ENCODE results near the gene CNOT2.
"Not testable (repeated sequence)": the region's sequence is repeated elsewhere in the genome, so short reads cannot be mapped to it uniquely, and the experiment has no call there.

CNOT2 gene

DNA sequence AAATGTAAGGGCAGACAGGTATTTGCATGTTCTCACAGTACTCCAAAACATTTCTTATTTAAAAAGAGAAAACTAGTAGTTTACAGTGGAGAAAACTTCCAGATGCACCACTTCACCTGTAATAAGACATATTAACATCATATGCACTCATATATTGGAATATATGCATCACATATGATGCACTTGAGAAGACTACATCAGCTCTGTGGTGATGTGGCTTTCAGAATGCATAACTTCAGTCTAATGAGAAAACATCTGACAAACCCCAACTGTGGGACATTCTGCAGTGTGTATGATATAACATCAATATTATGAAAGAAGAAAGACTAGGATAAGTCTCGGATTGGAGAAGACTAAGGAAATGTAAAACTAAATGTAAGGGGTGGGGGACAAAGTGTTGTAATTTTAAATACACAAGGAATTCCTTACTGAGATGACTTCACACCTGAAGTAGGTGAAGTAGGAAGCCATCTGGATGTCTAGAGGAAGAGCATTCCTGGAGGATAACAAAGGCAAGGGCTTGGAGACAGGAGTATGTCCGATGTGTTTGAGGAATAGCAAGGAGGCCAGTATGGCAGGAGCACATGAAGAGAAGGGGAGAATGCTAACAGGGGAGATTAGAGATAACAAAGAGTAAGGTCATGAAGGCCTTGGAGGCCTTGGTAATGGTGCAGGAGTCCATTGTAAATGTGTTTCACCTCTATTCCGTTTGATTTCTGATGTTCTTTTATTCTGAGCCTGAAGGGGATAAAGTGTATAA lies 49.0 kb downstream of the CNOT2 start:
- FAIRE-seq: no peak

DNA sequence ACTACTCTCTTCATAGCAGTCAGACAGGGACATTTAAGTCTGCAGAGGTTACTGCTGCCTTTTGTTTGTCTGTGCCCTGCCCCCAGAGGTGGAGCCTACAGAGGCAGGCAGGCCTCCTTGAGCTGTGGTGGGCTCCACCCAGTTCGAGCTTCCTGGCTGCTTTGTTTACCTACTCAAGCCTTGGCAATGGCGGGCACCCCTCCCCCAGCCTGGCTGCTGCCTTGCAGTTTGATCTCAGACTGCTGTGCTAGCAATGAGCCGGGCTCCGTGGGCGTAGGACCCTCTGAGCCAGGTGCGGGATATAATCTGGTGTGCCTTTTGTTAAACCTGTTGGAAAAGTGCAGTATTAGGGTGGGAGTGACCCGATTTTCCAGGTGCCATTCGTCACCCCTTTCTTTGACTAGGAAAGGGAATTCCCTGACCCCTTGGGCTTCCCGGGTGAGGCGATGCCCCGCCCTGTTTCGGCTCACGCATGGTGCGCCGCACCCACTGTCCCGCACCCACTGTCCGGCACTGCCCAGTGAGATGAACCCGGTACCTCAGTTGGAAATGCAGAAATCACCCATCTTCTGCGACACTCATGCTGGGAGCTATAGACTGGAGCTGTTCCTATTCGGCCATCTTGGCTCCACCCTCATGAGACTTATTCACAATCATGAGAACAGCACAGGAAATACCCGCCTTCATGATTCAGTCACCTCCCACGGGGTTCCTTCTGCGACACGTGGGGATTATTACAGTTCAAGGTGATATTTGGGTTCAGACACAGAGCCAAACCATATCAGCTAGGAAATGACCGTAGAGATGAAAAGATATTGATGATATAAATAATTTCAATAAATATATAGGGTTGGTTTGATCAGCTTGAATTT lies 61.7 kb downstream of the CNOT2 start:
- not testable (repeated sequence) for FAIRE-seq; DNase-seq (ENCODE audit: insufficient read length, low spot score)

More for the DNA sequence above, 49.0 kb downstream of the CNOT2 start:
- no peak for DNase-seq (ENCODE audit: insufficient read length, low spot score)

DNA sequence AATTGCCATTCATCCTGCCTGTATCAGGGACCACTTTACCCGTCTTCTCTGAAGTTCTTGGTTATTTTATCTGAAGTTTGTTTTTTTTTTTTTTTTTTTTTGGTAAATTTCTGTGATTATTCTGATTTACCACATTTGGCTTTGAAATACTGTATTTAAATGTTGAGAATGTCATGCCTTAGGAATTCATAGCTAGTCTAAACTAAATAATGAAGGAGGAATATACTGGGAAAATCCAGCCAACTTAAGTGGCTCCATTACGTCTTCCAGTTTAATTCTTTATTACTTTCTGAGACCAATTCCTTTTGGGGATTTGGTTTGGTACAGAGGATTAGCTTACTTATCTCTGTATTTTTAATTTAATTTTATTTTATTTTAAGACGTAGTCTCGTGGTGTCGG lies 62.6 kb downstream of the CNOT2 start:
- FAIRE-seq: no peak
- DNase-seq (ENCODE audit: insufficient read length, low spot score): no peak

DNA sequence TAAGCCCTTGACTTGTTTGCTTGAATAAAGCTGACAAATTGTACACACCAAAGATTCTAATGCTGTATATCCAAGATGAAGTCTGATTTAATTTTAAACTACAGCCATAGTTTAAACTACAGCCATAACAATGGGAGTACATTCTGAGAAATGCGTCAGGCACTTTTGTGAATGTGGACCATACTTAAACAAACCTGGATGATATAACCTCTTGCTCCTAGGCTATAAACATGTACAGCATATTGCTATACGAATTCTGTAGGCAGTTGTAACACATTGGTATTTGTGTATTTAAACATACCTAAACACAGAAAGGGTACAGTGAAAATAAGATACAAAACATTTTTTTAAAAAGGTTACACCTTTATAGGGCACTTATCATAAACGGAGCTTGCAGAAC lies 63.4 kb downstream of the CNOT2 start:
- peak; percentile 21 for FAIRE-seq
- no peak for DNase-seq (ENCODE audit: insufficient read length, low spot score)

DNA sequence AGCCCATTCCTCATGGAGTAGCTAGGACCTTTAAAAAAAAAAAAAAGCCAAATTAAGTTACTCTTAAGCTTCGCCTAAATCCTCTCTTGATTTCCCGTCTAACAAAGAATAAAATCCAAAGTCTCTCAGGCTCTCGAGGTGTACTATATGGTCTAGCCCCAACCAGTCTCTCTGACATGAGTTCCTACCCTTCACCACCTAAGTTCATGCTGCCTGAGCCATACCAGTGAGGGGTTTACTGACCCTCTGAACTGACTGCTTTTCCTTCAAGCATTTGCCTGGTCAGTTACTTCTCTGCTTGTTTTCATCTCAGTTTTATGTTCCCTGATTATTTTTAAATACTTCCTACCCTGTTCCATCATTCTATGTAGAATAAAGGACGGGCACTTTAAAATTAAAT lies 64.6 kb downstream of the CNOT2 start:
- FAIRE-seq (peak; percentile 55), DNase-seq (ENCODE audit: insufficient read length, low spot score) (no peak)

DNA sequence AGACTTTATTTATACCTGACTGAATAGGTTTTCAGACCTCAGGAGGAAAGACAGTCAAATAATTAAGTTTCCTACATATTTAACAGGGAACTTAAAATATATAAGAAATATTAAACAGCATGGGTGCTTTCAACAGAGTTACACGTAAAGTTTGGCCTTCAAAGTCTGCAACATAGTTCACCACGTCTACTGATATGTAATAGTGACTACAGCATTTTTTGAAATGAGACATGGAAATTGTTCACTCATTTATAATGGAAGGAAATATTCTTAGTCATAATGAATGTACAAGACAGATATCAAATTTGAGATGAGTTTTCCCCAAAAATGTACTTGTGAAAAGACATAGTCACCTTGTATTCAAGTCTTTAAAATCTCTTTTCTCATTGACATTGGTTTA lies 66.1 kb downstream of the CNOT2 start:
- no peak for DNase-seq (ENCODE audit: insufficient read length, low spot score)
- peak; percentile 28 for FAIRE-seq

DNA sequence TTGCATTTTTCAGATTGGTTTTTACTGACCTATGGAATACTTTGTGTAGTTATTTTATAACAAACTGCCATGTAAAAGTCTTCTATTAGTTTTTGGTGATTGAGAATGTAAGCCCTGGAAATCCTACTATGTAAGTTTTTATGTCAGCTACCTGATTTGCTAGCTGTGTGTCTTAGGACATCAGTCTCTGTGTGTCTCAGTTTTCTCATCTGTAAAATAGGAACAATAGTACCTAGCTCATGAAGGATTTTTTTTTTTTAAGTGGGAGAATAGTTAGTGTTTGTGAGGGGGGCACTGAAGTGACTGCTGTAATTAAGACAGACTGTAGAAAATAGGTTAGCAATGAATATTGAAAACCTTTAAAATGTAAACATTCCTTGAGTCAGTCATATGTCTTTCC lies 70.9 kb downstream of the CNOT2 start:
- FAIRE-seq: no peak
- DNase-seq (ENCODE audit: insufficient read length, low spot score): no peak

DNA sequence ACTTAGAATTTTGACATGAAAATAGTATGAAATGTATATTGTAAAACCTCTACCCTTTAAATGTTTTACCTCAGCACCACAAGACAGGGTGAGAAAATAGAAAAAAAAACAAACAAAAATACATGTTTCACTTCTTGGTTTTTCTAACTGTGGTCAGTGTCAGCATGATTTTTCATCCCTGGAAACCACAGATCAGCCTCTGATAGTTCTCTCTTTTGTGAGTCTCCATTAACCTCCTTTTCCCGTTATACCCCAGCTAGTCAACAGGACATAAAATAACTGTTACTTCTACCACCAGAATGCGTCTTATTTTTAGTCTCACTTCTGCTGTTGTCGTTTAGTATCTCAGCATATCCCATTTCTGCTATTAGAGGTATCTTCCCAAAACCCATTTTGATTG lies 74.5 kb downstream of the CNOT2 start:
- peak; percentile 88 for FAIRE-seq
- no peak for DNase-seq (ENCODE audit: insufficient read length, low spot score)

DNA sequence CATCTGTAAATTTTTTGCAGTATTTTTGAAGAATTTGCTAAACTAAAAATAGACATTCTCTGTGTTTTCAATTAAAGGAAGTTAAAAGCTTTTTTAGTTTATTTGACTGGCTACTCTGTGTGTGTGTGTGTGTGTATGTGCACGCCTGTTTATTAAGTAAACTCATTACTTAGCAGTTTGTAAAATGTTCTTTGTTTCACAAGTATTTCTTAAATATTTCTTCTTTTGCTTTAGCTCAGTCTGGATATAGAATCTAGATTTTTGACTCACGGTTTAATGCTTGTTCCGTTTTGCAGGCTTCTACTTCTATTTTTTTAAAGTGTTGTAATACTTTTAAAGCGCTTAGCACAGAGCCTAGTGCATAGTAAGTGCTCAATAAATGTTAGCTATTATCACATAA lies 76.4 kb downstream of the CNOT2 start:
- DNase-seq (ENCODE audit: insufficient read length, low spot score) (no peak), FAIRE-seq (peak; percentile 54)

DNA sequence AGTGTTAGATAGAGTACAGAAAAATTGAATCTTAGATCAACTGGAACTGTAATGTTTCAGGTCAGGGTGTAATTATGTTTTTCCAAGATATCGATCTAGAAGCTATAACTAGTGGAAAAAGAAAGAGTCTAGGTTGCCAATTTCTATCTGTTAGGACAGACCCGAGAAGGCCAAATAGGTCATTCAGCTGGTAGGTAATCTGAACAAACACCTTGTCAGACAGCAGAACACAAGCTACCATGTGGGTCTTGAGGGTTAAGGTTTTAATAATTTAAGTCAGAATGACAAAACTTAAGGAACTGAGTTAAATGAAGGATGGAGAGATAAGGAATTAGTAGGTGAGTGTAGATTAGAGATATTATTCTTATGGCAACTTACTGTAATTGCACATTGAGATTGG lies 78.0 kb downstream of the CNOT2 start:
- DNase-seq (ENCODE audit: insufficient read length, low spot score): no peak
- no peak for FAIRE-seq

DNA sequence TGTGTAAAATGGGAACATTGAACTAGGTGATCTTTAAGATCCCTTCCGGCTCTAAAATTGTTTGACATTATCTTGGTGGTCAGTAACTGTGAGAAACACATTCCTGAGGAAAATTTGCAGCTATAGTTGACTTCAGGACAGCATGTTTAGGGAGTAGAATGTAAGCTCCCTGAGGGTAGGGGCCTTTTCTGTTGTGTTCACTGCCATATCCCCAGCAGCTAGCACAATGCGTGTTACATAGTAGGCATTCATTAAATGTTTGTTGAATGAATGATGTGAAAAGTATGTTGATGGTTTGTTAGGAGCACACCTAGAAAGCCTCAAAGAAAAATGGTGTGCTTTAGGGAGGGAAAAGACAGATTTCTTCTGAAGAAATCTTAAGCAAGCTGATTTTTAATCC lies 84.3 kb downstream of the CNOT2 start:
- FAIRE-seq: no peak
- DNase-seq (ENCODE audit: insufficient read length, low spot score): no peak

DNA sequence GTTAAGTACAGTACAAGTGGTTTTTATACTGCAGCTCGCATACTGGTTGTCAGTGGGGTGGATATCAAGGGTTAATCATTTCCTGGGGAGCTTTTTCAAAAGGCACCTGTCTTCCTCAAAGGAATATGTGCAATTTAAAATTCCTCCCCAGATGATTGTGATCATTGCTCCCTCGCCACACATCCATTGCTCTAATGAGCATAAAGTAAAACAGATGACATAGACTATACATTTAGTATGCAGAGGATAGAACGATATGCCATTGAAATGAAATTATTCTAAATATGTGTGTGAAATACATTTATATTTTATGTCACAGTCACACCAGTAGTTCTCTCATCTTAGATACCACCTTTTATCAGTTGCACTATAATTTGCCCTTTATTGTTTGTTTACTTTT lies 86.5 kb downstream of the CNOT2 start:
- no peak for FAIRE-seq
- DNase-seq (ENCODE audit: insufficient read length, low spot score): no peak

DNA sequence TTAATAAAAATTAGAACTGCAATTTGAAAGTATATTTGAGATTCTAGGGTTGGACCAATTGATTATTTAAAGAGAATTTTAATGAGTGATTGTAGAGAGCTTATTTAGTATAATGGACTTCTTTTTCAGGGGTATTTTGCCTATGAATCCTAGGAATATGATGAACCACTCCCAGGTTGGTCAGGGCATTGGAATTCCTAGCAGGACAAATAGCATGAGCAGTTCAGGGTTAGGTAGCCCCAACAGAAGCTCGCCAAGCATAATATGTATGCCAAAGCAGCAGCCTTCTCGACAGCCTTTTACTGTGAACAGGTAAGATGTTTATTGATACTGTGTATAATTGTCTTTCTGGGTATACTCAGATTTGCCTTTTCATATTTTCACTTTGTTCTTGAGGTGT lies 86.9 kb downstream of the CNOT2 start:
- FAIRE-seq: no peak

DNA sequence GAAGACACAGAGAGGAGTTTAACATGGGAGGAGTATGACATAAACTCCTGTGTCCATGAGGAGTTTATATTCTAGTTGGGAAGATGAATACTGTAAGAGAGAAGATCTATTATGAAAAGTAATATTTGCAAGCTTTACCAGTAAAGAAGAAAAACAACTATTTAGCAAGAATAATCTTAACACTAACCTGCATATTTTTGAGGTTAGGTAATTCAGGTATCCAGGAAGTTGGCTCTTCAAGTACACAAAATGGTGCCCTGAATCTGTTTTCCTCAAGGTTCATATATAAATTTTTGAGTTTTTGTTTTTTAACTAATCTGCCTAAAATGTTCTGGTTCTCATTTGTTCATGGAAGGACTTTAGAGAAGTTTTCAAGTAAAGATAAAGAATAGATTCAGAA lies 89.0 kb downstream of the CNOT2 start:
- FAIRE-seq (no peak), DNase-seq (ENCODE audit: insufficient read length, low spot score) (no peak)

More for the DNA sequence above, 86.9 kb downstream of the CNOT2 start:
- DNase-seq (ENCODE audit: insufficient read length, low spot score): no peak

DNA sequence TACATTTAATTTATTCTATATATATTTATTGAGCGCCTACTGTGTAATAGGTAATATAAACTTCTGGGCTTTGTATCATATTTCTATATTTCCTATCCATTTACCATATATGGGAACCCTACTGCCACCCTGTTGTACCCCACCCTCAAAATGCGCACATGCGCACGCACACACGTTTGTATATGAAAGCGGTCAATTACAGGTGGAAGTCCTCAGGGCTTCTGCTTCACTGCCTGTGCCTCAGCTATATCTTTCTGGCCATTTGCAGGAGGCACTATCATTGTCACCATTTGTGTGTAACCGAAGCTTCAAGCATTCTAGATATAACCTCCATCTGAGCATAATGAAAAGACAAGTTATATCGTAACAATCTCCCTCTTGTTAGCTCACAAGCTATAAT lies 91.5 kb downstream of the CNOT2 start:
- DNase-seq (ENCODE audit: insufficient read length, low spot score): no peak
- FAIRE-seq: no peak

DNA sequence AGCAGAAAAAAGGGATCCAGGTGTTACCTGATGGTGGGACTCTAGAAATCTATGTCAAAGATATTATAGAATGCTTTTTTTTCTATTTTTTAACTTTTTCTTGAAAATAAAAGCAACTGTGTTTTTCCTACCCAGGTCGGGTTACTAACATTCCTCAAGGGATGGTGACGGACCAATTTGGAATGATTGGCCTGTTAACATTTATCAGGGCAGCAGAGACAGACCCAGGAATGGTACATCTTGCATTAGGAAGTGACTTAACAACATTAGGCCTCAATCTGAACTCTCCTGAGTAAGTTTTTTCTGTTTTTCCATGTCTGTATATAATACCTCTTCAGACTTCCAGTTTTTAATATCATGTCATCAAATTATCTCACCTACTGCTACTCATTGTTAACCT lies 95.3 kb downstream of the CNOT2 start:
- DNase-seq (ENCODE audit: insufficient read length, low spot score) (no peak), FAIRE-seq (no peak)

DNA sequence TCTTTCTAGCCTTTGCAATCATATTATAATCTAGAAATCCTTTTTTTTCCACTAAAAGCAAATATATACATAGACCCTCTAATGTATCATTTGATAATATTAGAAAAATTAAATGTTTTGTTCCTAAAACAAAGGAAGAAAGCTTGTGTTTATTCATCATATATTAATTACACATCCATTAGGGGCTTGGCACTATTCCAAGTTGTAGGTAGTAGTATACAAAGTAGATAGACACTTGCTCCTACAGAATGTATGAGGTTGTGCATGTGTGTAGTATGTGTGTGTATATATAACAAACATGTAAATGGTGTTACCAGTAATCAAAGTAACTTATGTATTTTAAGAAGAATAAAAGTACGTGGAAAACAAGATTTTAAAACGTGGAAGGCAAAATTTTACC lies 107.8 kb downstream of the CNOT2 start:
- no peak for DNase-seq (ENCODE audit: insufficient read length, low spot score)
- FAIRE-seq: no peak

DNA sequence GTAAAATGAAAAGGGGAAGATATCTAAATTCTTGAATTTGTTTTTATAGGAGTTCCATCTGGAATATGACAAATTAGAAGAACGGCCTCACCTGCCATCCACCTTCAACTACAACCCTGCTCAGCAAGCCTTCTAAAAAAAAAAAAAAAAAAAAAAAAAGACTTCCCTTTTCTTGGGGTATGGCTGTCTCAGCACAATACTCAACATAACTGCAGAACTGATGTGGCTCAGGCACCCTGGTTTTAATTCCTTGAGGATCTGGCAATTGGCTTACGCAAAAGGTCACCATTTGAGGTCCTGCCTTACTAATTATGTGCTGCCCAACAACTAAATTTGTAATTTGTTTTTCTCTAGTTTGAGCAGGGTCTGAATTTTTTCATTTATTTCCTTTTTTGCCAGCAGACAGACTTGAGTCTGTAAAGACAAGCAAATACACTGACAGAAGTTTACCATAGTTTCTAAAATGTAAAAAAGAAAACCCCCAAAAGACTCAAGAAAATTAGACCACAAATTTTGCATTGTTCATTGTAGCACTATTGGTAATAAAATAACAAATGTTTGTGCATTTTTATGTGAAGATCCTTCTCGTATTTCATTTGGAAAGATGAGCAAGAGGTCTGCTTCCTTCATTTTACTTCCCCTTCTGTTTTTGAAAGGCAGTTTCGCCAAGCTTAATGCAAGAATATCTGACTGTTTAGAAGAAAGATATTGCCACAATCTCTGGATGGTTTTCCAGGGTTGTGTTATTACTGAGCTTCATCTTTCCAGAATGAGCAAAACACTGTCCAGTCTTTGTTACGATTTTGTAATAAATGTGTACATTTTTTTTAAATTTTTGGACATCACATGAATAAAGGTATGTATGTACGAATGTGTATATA lies 110.8 kb downstream of the CNOT2 start:
- FAIRE-seq (no peak), DNase-seq (ENCODE audit: insufficient read length, low spot score) (no peak)

DNA sequence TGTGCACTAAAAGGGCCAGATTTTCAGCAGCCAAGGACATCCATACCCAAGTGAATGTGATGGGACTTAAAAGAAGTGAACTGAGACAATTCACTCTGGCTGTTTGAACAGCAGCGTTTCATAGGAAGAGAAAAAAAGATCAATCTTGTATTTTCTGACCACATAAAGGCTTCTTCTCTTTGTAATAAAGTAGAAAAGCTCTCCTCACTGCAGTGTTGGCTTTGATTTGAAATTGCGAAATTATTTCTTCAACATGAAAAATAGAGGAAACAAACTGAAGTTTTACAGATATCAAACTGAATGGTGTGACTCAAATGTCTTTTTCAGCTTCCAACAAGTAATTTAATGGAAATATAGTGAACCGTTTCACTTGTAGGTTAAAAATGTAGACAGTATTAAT lies 111.6 kb downstream of the CNOT2 start:
- no peak for DNase-seq (ENCODE audit: insufficient read length, low spot score)
- no peak for FAIRE-seq

DNA sequence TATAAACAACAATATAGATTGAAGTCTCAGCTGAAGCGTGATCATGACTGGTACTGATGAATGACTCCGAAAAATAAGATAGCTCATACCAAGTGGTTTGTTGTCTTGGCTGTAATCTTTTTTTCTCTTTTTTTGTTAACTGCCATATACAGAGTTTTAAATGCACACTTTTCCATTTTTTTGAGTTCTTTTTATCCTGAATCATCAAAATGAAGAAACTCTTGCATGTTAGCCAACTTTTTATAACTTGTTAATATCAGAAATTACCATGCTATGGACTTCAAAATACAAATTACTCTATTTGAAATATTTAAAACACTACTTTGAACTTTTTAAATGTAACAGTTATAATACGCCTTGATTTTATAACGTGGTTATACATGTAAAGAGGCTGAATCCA lies 112.7 kb downstream of the CNOT2 start:
- no peak for FAIRE-seq
- no peak for DNase-seq (ENCODE audit: insufficient read length, low spot score)

Measured in GM19239 (cell line).